ENCODE measurements around the gene RNF169.

The RNF169 gene, protein sequence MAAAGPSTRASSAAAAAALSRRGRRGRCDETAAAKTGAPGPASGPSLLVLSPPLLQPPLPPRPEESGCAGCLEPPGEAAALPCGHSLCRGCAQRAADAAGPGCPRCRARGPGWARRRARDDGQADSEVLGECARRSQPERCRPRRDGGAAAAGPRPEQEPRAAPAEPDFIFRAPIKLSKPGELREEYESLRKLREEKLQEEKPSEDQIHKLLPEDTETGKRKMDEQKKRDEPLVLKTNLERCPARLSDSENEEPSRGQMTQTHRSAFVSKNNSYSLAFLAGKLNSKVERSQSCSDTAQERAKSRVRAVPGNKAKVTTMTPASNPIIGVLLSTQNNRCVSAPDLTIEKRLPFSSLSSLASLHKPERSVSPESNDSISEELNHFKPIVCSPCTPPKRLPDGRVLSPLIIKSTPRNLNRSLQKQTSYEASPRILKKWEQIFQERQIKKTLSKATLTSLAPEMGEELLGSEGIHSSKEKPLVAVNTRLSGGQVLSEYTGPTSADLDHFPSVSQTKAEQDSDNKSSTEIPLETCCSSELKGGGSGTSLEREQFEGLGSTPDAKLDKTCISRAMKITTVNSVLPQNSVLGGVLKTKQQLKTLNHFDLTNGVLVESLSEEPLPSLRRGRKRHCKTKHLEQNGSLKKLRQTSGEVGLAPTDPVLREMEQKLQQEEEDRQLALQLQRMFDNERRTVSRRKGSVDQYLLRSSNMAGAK

DNA sequence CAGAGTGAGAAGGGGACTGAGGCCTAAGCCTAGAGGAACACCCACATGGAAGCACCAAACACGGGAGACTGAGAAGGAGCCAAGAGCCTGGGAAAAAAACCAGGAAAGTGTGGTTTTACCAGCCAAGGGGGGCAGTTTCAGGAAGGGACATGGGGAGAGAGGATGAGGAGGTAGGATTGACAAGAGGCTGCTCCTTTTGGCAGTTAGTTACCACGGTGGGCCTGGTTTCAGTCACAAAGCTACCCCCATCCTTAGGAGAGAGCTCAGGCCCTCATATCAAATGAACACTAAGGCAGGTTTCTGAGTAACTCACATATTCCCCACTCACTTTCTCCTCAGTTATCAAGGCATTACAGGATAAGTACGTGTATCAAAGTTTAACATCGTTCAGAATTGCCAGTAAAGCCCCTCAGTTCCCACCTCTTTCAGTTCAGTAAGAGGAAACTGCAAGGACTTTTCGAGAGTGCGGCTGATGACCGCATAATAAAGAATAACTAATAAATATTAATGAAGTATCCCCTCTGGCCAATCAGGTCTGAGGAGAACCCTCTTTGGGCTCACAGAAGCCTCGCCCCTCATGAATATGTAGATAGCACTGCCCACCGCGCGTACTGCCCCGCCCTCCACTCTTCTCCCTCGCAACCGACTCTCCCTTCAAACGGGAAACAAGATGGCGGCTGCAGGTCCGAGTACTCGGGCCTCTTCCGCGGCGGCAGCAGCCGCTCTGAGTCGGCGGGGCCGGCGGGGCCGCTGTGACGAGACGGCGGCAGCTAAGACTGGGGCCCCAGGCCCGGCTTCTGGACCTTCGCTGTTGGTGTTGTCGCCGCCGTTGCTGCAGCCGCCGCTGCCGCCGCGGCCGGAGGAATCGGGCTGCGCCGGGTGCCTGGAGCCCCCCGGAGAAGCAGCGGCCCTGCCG, at the start of gene RNF169:
RNF169 (plus strand) TSS at position 639 of the 916 bp plus-strand sequence; CDS start at position 671, 32 bp downstream.
- DNase-seq = peak; percentile 99

DNA sequence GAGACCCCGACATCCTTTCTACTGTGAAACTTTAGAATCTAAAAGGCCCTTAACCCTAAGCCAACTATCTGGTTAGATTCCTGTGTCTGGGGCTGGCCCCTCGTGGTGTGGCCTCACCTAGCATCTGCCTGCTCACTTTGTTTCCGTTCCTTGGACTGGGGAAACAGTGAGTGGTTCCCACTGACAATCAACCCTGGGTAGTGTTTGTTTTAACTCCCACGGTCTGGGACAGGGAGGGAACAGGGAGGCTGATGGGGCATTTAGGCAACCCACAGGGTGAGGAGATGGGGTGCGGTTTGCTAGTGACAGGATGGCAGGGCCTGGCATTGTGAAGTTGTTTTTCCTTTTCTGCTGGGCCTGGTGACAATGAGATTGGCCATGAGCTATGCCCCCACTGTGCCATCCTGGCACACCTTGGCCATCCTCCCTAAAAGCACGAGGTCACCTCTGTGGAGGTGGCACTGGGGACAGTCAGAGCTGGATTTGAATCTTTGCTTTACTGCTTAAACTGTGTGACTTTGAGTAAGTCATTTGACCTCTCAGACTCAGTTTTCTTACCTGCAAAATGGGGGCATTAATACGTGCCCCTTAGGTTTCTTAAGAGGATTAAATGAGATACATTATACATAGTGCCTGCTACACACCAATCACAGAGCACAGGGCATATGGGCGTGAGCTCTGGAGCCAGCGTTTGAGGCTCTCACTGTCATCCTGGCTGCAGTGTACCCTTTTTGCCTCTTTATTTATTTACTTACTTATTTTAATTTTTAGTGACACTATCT, 48.8 kb upstream of the RNF169 start:
- DNase-seq = no peak

DNA sequence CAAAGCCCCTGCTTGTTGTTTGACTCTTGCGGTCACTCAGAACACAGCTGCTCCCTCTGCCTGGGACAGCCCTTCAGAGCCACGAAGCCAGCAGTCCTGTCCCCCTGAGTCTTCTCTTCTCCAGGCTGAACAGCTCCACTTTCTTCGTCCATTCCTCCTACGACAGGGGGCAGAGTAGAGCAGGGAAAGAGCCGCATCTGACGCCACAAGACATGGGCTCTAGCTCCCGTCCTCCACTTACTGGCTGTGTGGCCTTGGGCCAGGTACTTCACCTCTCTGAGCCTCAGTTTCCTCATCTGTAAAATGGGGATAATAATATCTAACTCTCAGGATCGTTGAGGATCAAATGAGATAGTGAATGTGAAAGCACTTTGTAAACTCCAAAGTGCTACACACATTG, 47.3 kb upstream of the RNF169 start:
- DNase-seq = no peak

DNA sequence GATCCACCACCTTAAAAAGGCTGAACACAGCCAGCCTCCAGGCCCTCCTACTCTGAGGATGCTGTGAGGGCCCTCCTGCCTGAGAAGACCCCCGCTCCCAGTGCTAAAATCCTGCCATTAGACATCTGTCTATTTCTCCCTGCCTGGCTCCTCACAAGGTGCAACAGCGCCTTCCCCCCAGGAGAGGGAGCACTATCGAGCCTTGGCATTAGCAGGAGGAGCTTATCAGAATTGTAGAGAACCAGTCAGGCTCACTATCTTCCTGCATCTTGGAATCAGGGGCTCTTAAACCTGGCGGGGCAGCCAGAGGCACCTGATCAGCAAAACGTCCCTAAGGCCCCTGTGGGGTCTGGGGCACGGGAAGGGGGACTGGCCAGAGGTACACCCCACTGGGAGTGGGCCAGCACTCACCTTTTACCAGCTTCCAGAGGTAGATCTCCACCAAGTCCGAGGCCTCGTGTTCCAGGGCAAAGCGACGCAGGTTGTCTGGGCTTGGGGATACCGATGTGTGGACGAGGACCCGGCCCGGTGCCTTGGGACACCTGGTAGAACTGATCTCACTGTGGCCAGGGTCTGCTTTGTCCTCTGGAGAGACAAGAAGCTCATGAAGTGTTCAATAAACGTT, 46.2 kb upstream of the RNF169 start:
- peak; percentile 61 for DNase-seq

DNA sequence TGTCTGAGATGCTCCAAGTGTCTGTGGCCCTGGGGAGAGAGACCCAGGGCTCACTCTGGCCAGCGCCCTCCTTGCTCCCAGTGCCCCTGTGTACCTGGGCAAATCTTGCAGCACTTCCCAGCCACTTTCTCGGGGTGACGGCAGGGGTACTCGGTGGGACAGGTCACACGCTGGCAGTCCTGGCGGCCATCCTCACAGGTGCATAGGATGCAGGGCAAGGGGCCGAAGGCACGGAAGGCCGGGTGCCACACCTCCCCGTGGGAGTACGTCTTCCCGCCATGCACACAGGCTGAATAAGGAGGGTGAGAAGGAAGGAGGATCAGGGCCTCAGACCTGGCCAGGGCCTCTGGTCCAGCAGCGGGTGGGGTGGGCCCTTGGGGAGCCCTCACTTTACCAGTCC, 45.4 kb upstream of the RNF169 start:
- DNase-seq = no peak

DNA sequence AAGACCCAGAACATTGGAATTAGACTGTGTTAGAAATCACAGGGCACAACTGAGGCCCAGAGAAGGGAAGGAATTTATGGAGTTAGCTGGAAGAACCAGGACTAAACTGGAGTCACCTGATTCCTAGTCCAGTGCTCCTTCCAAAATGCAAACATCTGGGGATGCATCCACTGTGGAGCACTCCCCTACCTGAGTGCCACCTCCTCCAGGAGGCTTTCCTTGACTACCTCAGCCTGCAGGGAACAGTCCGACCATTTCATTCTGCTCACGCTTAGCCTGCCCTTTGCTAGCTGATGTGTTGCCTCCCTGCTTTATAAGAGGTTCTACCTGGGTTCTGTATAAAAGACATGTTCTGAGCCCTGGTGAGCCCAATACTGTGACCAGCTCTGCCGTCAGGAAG, 41.5 kb upstream of the RNF169 start:
- DNase-seq = no peak

DNA sequence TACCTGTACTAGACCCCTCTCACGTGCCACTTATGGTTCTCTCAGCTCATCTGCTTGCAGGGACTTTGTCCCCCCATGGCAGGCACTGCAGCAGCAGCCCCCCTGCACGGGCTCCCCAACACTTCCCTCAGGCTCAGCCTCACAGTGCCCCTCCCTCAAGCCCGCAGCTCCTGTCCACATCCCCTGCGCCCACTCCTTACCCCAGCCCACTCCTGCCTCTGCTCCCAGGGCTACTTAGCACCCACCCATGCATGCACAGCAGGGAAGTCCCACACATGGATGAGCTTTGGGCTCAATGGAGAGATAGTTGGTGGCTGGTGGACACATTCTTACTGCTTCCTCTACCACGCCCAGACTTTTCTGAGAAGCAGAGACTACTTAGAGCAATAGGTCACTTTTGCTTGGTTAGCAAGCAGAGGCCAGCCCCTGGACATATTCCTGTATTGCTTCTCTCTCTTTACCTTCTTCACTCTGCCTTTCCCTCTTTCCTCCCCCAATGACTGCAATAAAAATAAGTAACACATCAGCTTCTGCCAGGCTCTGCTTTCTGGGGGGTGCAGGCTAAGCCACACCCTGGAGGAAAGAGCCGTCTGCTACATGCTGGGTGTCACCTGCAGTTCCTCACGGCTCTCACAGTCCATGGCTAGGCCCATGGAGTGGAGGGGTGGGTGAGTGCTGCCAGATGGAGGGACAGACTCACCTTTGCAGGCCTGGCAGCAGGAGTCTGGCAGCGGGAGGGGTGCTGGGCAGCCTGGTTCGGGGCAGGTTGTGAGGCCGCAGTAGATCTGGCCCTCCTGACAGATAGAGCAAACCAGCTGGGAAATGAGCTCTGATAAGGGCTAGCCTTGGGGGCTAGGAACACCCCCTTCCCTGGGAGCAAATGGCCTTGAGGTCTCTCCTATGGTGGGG, 40.8 kb upstream of the RNF169 start:
- no peak for DNase-seq

DNA sequence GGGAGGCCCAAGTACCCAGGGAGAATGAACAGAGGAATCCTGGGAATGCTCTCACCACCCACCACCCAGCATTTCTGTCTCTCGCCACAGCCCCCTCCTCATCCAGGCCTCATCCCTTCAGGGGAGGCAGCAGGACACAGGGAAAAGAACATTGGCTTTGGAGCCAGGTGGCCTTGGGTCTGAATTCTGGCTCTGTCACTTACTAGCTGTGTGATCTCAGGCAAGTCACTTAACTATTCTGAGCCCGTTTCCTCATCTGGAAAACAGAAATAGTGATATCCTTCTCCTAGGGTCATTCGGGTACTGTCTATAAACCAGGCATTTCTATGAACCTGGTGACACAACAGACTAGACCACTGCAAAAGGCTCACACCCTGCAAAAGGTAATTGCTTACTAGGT, 39.5 kb upstream of the RNF169 start:
- no peak for DNase-seq

DNA sequence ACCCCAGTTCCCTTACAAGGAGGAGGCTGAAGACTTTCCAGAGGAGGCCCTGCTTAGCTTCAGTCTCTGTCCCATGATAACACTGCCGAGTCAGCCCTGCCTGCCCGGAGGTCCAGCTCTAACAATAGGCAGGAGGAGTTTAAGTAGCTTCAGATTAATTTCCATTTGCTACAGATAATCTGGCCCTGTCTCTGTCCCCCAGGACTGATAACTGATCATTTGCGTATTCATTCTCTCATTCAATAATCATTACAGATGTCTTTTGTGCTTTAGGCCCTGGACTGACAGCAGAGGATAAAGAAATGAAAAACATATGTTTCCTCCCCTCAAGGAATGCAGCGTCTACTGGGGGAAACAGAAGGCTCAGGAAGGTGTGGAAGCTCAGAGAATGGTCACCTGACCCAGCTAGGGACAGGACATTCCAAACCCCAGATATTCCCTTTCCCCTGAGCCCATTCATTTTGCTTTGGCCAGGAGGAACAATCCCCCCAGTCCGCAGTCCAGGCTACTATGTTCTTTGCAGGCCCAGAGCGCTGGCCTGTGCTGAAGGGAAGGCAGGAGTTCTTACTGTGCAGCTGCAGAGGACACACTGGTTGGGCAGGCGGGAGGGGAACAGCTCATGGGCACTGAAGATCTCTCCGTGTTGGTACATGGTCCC, 38.2 kb upstream of the RNF169 start:
- DNase-seq = no peak

DNA sequence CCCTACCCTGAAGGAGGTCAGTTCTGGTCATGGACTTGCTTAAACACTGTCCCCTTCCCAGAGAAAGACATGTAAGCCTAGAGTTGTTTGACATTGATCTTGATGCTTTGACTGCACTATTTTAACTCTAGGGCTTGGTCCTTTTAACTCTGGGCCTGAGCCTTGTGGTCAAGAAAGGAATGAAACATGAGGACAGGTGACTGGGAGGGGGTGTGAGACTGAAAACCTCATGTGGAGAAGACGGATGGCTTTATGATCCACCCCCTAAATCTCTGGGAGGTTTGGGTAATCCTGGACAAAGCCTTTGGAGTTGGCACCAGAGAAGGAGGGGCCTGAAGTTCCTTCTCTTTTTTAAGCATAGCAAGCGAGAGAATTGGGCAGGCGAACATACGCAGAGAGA, 35.0 kb upstream of the RNF169 start:
- no peak for DNase-seq

DNA sequence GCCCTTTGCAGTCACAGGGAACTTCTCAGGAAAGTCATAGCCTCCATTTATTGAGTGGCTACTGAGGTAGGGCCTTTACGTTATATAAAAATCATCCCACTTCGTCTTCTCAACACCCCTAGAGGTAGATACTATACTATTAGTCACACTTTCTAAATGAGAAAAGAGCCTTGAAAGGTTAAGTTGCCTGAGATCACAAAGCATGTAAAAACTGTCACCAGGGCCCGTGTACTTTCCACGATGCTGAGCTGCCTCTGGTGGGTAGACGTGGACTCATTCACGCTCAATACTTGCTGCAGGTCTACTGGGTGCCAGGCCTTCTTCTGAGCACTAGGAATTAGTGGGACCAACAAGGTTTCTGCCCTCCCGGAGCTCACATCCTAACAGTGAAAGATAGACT, 33.7 kb upstream of the RNF169 start:
- DNase-seq = no peak

DNA sequence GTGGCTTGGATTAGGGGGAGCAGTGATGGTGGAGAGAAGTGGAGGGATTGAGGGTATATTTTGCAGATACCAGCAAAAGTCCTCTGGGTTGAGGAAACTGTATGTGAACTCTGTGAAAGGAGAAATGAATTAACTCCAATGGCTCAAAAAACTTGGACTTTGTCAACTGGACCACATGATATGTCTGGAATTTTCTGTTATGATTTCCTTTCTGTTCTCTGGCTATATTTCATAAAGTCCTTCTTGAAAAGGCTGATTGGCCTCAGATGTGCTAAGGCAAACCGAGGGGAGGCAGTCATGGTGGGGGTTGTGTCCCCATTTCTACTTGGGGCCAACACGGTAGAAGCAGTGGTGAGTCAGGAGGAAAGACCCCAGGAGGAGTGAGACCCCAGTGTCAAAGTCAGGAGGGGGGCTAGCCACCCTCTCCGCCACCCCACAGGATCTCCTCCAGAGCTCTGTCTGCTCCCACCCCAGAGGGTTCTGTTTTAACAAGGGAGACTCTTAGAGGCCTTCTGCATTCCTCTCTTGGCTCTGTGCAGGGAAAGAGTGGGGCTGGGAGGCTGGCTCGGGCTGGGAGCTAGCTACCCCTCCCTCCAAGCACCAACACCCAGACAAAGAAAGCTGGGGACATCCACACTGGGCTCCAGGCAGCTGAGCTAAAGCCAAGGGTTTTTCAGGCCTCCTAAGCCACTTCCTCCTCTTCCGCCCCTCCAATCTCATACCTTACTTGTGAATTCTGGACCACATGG, 31.3 kb upstream of the RNF169 start:
- DNase-seq = no peak

DNA sequence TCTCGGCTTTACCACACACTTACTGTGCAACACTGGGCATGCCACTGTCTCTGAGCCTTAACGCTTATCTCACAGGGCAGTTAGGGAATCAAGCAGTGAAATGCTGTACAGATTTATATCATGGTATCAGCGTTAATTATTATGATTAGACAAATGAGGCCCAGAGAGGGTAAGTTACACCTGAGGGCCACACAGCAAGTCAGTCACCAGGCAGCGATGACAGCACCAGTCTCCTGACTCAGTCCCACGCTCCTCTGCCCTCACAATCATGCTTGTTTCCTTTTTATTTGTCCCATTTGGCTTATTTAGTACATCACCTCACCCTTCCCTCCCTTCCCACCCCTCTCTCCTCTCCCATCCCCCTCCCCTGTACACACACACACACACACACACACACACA, 29.6 kb upstream of the RNF169 start:
- no peak for DNase-seq

DNA sequence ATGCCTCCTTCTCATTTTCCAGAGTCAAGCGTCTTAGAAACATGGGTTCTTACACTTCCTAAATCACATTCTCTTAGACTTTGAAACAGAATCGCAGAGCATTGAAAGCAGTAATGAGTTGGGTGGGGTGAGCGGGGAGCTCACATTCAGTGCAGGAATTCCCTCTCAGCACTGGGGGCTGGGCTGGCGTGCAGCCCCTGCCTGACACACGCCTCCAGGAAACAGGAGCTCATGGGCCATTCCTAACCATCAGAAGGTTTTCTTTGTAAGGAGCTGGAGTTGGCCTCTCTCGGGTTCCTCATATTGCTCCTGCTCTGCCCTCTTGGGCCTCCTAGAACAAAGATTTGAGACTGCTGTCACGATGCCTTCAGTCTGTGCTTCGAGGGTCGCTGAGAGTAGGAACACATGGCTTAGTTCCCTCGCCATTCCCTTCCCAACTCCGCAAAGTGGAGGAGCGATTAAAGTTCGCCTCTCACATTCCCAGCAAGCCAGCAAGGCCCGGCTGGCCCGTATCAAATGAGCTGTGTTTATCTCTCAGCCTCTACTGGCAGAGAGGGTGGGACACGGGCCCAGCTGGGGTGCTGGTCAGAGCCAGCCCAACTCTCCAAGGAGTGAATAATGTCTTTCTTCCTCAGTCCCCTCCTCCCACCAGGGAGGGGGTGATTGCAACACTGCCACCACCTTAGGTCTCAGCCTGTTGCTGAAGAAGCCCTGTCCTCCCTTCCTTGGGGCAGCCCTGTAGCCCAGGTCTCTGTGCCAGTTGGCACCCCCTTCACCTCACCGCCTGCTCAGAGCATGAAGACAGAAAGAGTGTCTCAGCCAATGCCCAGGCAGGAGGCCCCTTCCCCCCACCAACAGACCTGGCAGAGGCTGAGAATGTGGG, 27.8 kb upstream of the RNF169 start:
- no peak for DNase-seq

DNA sequence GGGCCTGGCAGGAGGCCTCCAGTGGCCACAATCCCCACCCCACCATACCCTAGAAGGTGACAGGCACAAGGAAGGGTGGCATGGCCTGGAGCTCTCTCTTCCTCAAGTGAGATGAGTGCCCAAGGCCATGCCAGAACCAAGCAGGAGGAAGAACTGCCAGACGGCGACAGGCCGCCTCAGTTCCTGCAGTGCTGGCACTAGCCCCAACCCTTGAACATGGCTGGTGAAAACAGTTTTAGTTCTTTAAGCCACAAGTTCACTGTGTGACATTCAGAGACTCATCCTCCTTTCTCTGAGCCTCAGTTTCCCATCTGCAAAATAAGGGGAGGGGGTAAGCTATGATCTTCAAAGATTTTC, 27.2 kb upstream of the RNF169 start:
- no peak for DNase-seq

DNA sequence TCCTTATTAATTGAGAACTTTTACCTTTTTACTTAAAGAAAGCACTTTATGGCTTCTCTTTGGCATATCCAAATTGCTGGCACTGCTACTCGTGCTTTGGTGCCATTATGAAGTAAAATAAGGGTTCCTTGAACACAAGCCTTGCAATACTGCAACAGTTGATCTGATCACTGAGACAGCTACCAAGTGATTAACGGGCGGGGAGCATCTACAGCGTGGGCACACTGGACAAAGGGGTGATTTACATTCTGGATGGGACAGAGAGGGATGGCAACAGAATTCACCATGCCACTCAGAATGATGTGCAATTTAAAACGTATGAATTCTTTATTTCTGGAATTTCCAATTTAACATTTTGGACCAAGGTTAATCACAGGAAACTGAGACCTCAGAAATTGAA, 25.1 kb upstream of the RNF169 start:
- DNase-seq = no peak

DNA sequence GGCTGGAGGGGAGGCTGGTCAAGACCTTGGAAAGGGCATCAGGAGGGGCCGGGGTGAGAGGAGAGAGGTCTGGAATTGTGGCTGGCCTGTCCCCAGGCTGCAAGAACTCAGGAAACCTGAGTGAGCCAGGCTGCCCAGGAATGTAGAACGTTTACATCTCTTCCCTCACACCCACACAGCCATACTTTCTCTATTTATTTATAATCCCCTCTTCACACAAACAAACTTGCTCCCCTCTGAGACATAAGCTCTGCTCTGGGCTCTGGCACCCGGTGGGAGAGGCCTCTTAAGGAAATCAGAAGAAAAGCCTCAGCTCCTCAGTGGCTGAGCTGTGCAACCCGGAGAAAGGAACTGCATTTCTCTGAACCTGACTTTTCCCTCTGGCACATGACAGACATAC, 22.9 kb upstream of the RNF169 start:
- no peak for DNase-seq

DNA sequence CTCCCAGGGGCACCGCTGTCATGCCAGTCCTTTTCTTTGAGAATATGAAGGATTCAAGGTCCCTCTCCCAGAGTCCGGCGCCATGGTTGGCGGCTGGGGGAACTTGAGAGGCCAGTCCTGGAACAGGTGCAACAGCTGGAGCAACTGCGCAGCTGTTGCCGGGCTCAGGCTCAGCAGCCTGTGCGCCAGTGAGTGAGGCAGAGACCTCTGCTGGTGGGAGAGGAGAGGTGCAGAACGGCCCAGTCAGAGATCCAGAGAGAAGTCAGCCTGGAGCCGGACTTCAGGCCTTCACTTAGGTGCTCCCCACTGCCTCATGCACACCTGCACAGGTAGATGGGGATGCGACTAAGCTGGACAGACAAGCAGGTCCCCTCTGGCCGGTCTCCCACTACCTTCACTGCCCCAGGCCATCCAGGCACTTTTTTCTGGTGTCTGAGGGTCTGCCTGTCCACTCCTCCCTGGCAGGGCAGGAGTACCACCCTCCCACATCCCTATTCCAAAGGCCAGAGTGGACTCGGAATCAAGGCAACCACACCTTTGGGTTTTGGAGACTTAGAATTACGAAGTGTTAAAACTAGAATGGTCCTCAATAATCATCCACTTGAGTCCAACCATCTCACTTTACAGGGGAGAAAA, 22.0 kb upstream of the RNF169 start:
- DNase-seq = peak; percentile 61
